Stromal cell of bone marrow (primary cell): ENCODE data around the gene TOP1.
A peak's percentile ranks its signal among the peaks of the same experiment; 100 is the strongest.

Source experiments
- DNase-seq: peaks from one replicate; pipeline ENCODE4 v3.0.0-alpha.2; 2012; ENCODE audit warnings: low read depth

TOP1 gene

DNA sequence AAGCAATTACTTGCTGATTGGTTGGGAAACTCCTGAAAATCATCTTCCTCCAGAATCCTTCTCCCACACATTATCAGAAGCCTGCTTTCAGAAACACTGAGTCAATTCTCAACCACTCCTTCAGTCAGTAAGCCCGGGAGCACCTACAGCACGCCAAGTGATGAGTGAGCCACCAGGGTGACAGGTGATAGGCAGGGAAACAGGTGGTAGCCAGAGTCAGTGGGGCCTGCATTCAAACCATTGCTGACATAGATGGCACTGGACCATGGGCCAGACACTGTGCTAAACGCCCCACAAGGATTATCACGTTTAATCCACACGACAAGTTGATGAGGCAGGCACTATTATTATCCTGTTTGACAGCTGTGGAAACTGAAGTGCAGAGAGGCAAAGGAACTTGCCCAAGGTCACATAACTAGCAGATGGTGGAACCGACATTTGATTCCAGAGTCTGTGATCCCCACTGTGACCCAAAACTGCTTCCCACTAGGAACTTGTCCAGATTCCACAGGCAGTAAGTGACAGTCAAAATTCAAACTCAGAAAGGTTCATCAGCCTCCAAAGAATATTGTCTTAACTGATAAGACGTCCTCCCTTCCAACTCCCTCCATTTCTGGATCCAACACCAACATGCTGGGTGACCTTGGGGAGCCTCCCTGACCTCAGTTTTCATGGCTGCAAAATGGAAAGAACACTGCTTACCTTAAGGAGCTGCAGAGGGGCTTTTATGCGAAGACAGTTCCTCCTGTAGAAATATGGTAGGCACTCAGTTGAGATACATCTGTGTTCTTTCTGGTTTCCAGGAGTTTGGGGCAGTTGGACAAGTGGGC lies 23.9 kb upstream of the TOP1 start:
- DNase-seq, result no peak

DNA sequence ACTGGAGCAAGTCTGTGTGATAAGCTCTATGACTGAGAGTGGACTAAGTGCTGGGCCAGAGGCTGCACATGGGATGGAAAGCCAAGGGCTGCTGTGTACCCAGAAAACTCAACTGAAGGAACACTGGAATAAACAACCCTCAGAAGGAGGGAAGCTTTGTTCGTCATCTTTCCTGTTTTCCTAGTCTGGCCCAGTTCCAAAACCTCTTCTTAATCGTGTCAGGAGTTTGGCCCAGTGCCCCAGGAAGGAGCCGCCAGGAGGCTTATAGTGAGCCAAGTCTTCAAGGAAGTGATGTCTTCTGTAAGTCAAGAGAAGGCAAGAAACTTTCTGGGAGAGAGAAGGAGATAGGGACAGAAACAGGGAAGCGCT lies 23.3 kb upstream of the TOP1 start:
- DNase-seq, result peak; percentile 89

DNA sequence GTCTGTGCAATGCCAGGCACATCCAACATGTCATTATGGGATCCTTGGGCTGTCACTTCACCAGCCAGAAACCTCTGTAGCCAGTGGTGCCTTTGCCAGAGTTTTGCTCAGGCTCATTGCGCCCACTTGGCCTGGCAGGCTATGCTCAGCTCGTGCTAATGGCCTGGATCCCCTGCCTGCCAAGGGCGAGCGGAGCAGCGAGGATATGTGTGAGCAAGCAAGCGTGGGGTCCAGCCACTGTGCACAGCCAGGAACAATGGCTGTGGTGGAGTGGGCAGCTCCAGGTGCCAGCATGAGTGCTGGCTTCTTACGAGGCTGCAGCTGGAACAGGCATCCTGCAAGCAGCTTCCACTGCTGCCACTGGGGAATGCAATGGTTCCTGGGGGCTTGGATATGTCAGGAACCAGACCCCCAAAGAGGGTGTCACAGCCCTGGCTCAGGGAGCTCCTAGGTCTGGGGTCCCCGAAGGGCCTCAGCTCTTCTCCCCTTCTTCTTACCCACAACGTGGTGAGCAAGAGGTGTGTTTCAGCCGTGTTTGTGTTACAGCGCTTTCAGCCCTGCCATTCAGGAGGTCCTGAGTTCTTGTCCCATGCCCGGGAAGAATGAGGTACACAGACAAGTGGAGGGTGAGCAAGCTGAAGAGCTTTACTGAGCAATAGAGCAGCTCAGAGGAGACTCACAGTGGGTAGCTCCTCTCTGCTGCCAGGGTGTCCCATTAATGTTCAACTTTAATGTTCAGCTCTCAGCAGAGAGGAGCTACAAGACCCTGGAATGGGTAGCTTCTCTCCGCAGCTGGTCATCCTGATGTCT lies 22.3 kb upstream of the TOP1 start:
- DNase-seq, result no peak

DNA sequence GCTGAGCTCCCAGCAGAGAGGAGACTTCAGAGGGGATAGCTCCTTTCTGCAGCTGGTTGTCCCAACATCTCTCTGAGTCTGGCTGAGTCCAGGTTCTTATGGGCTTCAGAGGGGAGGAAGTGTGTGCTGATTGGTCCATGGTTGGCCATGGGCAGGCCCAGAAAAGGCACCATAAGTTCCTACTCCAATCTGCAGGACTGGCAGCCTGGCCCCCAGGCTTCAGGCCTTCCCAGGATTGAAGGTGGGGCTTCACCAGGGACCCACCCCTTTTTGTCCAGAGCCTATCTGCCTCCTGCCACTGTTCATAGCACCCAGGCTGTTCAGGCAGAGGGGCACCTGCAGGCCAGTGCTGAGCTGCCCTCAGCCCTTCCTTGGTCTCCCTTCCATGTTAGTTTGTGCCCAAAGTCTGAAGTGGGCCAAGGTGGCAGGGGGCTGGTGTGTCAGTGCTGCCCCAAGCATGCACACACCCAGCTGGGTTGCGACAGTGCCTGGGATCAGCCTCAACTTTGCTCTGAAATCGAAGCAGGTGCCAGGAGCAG lies 21.6 kb upstream of the TOP1 start:
- DNase-seq, result no peak

DNA sequence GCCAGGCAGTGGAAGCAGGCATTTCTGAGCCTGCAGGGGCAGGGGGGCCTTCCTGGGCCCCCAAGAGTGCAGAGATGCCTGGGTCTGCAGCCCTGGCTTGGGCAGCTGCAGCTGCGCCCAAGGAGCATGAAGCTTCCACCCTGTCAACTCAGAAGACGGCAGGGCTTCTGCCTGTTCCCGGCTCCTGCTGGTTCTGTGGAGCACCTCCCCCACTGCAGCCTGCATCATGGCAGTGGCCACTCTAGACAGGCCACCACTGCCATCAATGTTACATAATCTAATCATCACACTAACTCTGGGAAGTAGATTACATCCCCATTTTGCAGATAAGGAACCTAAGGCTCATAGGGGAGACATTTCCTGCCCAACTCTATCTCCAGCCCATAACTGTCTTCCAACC lies 21.1 kb upstream of the TOP1 start:
- no peak for DNase-seq

DNA sequence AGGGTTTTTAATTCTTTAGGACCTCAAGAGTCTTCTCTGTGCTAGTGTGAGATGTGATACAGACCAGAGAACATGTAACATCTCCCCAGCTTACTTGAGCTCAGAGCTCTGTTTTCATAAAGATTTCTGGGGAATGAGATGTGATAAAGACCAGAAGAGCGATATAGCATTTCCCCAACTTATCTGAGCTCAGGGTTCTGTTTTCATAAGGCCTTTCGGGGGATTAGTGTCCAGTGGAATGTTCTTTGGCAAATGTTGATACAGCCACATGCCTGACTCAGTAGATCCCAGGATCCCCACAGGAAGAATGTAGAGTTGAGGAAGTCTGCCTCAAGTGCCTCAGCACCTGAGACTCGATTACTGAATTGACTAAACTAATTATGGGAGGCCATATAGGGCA lies 18.7 kb upstream of the TOP1 start:
- no peak for DNase-seq

DNA sequence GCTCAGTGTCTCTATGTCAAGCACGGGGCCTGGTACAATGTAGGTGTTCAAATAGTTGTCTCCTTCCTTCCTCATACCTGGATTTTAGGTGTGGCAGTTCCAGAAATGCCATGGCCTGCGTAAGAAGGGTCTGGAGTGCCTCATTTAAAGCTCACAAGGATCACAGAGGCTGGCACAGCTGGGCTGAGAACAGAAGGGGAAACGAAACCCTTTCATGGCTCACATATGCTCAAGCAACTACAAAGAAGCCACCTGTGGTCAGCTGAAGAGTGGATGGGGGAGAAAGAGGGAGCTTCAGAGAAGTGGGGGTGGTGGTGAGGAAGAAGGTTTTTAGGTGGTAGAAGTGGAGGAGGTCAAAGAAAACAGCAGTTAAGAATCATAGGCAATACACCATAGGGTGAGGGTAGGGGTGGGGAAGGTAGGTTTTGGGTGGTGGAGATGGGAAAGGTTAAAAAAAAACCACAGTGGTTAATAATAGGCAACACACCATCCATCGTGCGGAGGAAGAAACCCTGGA lies 17.0 kb upstream of the TOP1 start:
- DNase-seq, result no peak

DNA sequence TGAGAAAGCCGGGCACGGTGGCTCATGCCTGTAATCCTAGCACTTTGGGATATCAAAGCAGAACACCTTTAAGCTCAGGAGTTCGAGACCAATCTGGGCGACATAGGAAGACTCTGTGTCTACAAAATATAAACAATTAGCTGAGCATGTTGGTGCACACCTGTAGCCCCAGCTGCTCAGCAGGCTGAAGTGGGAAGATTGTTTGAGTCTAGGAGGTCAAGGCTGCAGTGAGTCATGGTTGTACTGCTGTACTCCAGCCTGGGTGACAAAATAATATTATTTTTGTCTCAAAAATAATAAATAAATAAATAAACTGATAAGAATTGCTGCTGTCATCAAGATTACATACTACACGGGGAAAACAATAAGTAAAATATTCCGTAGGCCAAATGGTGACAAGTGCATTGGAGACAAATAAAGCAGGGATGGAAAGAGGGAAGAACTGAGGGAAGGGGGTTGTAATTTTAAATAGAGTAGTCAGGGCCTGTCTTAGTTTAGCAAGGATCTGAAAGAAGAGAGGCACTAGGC lies 14.0 kb upstream of the TOP1 start:
- no peak for DNase-seq

DNA sequence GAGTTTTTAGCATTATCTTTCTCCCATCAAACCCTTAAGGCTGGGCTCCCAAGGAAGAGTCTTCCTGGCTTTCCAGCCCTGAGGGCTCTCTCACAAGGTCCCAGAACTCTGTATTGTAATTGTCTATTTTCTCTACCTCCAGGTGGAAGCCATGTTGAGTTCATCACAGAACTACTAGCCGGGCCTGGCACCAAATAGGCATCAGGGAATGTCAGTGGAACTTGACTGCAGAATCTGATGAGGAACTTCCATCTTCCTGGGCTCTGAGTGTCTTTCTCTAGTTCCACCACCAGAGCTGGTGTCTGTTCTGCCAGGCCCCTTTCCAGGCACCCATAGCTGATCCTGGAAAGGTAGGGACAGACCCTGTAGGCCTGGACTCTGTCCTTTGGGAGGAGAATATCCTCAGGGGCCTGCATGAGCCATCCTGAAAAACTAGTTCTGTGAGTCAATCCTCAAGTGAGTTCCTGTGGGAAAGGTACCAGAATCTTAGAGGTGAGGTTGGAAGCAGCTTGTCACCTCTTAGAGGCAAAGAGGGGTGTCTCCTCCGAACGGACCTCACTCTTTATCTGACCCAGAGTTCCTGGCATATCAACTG lies 11.1 kb upstream of the TOP1 start:
- no peak for DNase-seq

DNA sequence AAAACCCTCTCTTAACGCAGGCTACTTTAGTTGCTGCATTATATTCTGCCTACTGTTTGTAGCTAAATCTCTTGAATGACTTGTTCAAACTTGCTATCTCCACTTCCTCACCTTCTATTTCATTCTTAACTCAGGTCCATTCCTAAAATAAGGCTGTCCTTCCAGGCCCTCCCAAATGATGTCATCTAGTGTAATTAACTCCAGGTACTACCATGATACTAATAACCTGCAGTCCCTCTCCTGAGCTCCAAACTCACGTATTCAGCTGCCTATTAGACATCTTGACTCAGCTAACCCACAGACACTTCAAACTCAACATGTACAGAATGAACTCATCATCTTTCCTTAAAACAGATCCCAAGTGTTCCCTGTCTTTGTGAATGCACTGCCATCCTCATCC lies 10.5 kb upstream of the TOP1 start:
- no peak for DNase-seq

DNA sequence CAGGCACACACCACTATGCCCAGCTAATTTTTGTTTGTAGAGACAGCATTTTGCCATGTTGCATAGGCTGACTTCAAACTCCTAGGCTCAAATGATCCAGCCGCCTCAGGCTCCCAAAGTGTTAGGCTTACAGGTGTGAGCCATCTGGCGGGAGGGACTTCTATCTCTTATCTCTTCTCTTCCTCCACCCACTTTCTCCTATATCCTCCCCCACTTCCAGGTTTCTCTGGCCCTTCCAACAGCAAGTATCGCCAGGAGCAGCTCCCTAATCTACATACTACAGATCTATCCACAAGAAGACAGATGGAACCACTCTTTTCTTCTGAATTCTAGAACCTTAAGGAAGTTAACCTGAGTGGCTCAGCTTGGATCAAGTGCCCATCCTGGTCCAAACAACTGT lies 5.1 kb upstream of the TOP1 start:
- no peak for DNase-seq

DNA sequence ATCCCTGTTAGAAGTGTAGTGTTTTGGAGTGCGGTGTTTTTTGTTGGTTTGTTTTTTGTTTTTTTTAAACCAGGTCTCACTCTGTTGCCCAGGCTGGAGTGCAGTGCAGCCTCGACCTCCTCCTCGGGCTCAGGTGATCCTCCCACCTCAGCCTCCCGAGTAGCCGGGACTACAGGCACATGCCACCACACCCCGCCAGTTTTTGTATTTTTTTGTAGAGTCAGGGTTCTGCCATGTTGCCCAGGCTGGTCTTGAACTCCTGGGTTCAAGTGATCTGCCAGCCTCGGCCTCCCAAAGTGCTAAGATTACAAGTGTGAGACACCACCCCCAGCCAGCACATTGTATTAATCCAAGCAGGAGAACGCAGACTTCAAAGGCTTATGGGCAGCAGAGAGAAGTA lies 1.3 kb upstream of the TOP1 start:
- DNase-seq, result no peak

DNA sequence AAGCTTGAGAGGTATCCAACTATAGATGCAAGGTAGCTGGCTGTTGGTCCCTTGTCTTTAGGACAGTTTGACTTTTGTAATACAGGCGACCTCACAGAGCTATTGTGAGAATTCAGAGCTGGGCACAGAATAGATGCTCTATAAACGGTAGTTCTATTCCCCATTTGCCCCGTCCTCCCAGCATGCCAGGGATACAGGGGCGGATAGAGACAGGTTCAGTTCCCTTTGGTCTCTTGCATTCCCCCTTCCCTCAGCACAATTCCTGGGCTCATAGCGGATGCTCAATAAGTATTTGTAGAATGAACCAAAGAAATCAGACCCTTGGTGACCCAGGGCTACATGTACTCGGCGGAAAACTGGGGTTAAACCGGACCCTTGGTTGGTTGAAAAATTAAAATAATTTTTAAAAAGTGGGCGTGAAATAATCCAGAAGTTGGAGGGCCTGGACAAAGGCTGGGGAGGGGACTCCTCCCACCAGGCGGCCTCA lies 707 bp upstream of the TOP1 start:
- DNase-seq, result no peak

DNA sequence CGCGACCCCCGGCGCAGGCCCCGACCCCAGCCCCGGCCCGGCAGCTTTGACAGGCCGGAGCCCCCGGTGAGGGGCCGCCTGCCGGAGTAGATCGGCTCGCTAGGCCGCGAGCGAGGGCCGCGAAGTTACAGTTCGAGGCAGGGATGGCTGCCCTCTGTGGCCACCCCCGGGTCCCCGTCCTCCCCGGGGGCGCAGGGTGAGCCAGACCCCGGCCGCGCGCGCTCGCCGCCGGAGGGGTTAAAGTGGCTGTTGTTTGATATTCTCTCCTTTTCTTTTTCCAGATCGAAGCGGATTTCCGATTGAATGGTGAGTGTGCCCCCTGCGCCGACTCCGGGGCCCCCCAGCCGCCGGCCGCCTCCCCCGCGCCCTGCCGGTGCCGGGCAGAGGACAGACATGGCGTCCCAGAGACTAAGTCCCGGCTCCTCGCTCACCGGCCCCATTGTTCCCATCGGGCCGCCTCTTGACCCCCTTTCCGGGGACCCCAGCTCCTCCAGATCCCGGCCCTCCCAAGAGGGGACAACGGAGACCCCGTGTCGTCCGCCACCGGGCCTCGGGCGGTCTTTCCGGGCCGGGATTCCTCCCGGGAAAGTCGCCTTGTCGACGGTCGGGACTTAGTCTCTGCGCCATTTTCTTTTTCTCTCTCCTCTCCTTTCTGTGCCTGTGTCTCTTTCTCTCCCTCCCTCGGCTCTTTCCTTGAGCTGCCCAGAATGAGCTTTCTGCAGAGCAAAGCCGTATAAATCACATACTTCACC lies 704 bp downstream of the TOP1 start:
- DNase-seq, result no peak

DNA sequence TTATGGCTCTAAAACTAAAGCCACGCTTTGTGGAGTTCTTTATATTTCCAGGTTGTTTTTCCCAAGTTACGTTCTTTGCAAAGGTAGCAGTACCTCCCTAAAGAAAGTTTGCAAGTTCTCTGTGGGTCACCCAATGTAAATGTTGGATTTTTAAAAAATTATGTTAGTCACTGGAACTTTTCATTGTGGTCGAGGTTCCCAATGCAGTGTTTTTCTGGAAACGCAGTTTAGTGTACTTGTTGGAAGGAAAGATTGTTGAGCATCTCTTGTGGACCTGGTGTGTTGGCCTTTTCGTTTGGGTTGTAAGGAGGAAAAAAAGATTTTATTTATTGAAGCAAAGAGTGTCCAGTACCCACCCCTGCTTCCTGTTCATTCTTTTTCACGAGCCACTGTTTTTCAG lies 1.4 kb downstream of the TOP1 start:
- DNase-seq, result no peak

DNA sequence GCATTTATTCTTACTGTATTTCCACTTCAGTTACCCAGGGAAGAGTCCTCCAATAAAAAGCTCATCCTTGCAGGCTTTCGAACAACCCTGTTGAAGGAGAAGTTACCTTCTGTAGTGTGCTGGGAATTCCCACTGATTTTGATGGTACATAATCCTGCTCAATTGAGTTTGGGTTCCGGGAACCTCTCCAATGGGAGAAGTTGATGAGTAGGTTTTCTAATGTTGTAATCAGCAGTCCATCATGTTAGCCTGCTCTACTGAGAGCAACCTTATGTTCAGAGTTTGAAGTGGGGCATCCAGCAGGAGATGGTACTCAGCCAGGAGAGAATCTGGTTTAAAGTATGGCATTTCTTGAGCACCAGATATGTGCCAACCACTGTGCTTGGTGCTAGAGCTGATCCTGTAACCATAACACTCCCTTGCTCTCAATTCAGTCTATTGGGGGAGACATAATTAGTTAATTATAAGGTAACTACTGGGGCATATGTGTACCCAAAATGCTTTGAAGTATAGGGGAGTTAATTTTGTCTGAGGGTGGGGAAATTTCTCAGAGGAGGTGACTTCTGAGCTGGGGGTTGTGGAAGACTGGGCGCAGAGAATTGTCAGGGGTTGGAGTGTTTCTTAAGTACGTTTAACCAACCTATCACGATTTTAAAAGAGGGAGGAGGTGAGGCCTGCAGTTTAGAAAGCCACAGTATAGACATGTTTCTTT lies 2.1 kb downstream of the TOP1 start:
- DNase-seq, result peak; percentile 46

DNA sequence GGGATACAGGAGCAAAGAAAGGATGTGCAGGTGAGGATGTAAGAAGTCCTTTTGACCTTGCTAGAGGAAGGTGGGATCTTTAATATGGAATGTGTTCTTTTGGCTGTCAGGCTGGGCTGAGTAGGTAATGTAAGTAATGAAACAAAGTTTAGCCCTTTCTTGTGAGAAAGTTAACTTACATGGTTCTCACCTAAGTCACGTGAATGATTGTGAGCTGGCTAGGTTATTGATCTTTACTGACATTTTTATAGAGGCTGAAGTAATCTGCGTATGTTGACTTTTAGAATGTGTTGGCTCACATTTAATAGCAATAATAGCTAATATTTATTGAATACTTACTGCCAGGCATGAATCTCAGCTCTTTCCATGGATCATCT lies 2.6 kb downstream of the TOP1 start:
- no peak for DNase-seq

DNA sequence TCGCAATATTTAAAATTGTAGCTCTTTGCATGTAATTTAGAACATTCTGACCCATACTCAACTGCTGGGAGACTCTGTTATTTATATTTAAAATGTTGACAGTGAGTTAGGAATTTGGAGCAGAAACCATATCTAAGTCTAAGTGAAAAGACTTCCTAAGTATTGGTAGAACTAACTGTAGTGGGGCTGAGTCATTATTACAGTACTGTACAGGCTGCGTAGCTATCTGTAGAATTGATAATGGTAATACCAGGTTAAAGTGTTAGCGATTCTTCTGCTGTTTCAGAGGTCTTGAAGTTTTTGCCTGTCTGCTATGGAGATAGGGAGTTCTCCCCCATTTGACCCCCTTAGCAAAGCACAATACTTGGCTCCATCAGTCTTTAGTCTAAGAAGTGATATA lies 3.6 kb downstream of the TOP1 start:
- DNase-seq, result no peak

DNA sequence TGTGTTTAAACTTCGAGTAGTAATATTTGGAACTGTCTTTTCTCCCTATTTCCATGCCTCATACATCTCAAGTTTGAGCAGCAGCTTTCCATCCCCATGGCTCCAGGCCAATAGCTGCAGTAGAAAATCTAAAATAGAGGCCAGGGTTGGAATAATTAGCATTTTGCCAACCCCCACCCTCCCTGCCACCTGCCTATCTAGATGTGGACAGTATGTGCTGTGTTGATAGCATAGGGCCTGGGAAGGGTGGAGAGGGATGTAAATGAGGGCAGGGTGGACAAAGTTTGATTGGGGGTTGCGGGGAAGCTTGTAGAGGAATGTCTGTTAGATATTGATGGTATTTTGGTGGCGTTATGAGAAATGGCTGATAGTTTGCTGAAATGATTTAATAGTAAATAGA lies 5.6 kb downstream of the TOP1 start:
- no peak for DNase-seq

DNA sequence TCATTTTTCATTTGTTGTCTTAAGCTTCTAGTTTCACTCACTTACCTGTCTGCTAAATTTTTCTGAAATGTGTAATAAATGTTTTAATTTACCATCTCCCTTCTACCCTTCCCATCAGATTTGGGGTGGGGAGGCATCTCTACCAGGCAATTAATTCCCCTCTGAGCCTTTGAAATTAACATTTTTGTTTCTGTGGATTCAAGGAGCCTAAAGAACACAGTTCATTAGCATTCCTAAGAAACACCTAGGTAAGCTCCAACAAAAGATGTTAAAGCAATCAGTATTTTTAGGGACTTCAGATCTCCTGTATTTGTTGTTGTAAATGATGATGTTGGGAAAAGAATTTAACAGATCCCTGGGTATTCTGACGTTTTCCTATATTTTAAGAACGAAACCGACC lies 6.6 kb downstream of the TOP1 start:
- no peak for DNase-seq

DNA sequence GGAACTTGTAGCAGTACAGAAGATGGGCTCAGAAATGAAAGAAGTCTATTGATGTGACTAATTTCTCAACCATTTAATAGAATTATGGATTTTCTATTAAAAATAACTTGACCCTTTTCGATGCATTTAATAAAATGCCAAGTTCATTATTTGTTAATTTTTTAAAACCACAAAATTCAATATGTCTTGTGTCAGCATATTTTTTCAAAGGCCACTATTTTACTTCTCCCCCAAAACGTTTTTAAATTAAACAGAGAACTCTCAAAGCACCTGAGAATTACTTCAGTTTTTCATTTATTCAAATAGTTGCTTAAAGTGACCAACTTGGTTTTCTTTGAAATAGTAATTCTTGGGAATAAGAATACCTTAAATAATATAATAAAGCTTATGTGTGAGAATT lies 8.6 kb downstream of the TOP1 start:
- no peak for DNase-seq
